ENCODE measurements around the gene PRKCH. TPM values are rescaled to one million over a fixed set of nuclear protein-coding genes. Genes with fewer than 3 reads are reported as not detected.

The PRKCH gene
- total RNA-seq, 4 donors from 2014 or later, result 17.9 to 28.7 (median 25.0) TPM

DNA sequence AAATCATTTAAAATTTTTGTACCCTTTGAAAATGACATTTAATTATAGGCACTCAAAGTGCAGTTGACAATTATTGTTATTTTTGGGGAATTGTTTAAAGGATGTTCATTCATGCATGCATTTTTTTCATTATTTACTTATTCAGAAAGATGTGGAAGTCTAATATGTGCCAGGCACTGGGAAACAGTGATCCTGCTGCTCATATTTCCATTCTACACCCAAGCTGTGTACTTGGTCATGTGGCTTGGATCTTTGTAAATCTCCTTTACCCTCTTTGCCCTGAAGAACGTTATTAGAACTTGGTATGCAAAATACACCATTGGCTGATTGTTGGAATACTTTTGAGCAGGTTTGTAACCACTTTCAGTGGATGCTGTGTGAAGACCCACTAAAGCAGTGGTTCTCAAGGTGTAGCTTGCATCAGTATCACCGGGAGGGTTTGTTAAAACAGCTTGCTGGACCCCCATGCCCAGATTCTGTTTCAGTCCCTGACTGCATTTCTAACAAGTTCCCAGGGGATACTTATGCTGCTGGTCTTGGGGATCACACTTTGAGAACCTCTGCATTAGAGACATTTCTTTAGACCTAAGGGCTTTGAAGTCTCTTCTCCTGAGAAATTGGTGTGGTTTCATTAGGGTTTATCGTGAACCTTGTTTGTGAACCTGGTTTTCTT is 47.5 kb downstream of the PRKCH start:
- Histone ChIP-seq H3K4me1 (peaks cover 0 to 4% (median 0%) of the 10 kb centered on the region in 3 donors), H3K36me3 (no peaks in the 10 kb centered on the region), H3K27ac (no peak overlapping the region), H3K9me3 (peaks cover 0 to 8% (median 0%) of the 10 kb centered on the region in 3 donors), H3K4me3 (no peak overlapping the region), H3K27me3 (no peaks in the 10 kb centered on the region)
- no peak for TF ChIP-seq POLR2AphosphoS5 (IDR thresholded peaks at IDR 0.05)
- TF ChIP-seq POLR2A (IDR thresholded peaks at IDR 0.05), result no peak
- TF ChIP-seq, protein P1, sequence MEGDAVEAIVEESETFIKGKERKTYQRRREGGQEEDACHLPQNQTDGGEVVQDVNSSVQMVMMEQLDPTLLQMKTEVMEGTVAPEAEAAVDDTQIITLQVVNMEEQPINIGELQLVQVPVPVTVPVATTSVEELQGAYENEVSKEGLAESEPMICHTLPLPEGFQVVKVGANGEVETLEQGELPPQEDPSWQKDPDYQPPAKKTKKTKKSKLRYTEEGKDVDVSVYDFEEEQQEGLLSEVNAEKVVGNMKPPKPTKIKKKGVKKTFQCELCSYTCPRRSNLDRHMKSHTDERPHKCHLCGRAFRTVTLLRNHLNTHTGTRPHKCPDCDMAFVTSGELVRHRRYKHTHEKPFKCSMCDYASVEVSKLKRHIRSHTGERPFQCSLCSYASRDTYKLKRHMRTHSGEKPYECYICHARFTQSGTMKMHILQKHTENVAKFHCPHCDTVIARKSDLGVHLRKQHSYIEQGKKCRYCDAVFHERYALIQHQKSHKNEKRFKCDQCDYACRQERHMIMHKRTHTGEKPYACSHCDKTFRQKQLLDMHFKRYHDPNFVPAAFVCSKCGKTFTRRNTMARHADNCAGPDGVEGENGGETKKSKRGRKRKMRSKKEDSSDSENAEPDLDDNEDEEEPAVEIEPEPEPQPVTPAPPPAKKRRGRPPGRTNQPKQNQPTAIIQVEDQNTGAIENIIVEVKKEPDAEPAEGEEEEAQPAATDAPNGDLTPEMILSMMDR (IDR thresholded peaks at IDR 0.05), result no peak
- TF ChIP-seq EP300 (IDR thresholded peaks at IDR 0.05), result no peak
- whole genome bisulfite sequencing, 2 donors (ENCODE audit: low coverage in 1 of 2), result 61 to 64% methylated on average over 2 to 3 of the region's 3 CpGs
- no peak for ATAC-seq

GRCh38 chr14:61369454-61369810 is 48.1 kb downstream of the PRKCH start:
- no peak for ATAC-seq
- WGBS, 2 donors (ENCODE audit: low coverage in 1 of 2), result 86 to 90% methylated on average over 3 of the region's 3 CpGs
- Histone ChIP-seq H3K27me3 (no peaks in the 10 kb centered on the region), H3K9me3 (peaks cover 0 to 14% (median 0%) of the 10 kb centered on the region in 3 donors), H3K4me3 (no peak overlapping the region), H3K36me3 (no peaks in the 10 kb centered on the region), H3K4me1 (peaks cover 0 to 4% (median 0%) of the 10 kb centered on the region in 3 donors), H3K27ac (no peak overlapping the region)
- no peak for TF ChIP-seq POLR2AphosphoS5 (IDR thresholded peaks at IDR 0.05)
- TF ChIP-seq, protein P1 (IDR thresholded peaks at IDR 0.05), result no peak
- TF ChIP-seq EP300 (IDR thresholded peaks at IDR 0.05), result no peak
- TF ChIP-seq POLR2A (IDR thresholded peaks at IDR 0.05), result no peak

- Histone ChIP-seq H3K4me3 (no peak overlapping the region), H3K27ac (no peak overlapping the region), H3K9me3 (peaks cover 0 to 39% (median 0%) of the 10 kb centered on the region in 3 donors), H3K27me3 (no peaks in the 10 kb centered on the region), H3K4me1 (peaks cover 0 to 4% (median 0%) of the 10 kb centered on the region in 3 donors), H3K36me3 (no peaks in the 10 kb centered on the region)
- WGBS, 2 donors (ENCODE audit: low coverage in 1 of 2), result 88 to 100% methylated on average over 2 of the region's 2 CpGs
- ATAC-seq, result no peak
- TF ChIP-seq POLR2A (IDR thresholded peaks at IDR 0.05) (no peak), POLR2AphosphoS5 (IDR thresholded peaks at IDR 0.05) (no peak), EP300 (IDR thresholded peaks at IDR 0.05) (no peak)
- TF ChIP-seq, protein P1 (IDR thresholded peaks at IDR 0.05), result no peak
Measured at GRCh38 chr14:61372379-61372778, 51.0 kb downstream of the PRKCH start.

DNA sequence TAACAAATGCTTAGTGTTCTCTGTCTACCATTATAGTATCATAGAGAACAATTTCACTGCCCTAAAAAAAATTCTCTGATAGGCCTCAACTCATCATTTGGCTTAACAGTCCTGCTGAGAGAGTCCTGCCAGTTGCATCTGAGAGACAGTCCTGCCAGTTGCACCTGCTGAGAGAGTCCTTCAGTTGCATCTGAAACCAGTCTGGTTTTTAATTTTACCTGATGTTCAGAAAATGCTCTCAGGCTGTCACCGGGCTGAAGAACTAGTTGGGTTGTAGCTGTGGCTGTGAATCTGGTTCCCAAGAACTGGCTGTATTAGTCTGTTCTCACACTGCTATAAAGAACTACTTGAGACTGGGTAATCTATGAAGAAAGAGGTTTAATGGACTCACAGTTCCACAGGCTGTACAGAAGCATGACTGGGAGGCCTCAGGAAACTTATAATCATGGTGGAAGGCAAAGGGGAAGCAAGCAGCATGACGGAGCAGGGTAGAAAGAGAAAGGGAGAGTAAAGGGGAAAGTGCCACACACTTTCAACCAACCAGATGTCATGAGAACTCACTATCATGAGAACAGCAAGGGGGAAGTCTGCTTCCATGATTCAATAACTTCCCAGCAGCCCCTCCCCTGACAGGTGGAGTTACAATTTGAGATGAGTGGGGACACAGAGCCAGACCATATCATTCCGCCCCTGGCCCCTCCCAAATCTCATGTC is 51.6 kb downstream of the PRKCH start:
- H3K4me3 ChIP-seq, result no peak overlapping the region
- no peak for ATAC-seq
- 82 to 90% methylated on average over 1 to 3 of the region's 3 CpGs for WGBS, 2 donors (ENCODE audit: low coverage in 1 of 2)

More for the DNA sequence above, 51.6 kb downstream of the PRKCH start:
- H3K27ac ChIP-seq, result no peak overlapping the region
- H3K9me3 ChIP-seq, result peaks cover 0 to 39% (median 0%) of the 10 kb centered on the region in 3 donors
- H3K27me3 ChIP-seq, result no peaks in the 10 kb centered on the region
- no peaks in the 10 kb centered on the region for H3K36me3 ChIP-seq
- TF ChIP-seq POLR2AphosphoS5 (IDR thresholded peaks at IDR 0.05) (no peak), EP300 (IDR thresholded peaks at IDR 0.05) (no peak), POLR2A (IDR thresholded peaks at IDR 0.05) (no peak)
- TF ChIP-seq, protein P1 (IDR thresholded peaks at IDR 0.05), result no peak
- H3K4me1 ChIP-seq, result peaks cover 0 to 4% (median 0%) of the 10 kb centered on the region in 3 donors
